ENCODE results near the gene PLPP1. TPM values are rescaled to one million over a fixed set of nuclear protein-coding genes. Genes with fewer than 3 reads are reported as not detected.

The PLPP1 gene
- total and polyA plus RNA-seq, 2 experiments from 2014 or later: 39.1 to 97.1 TPM

- DNase-seq (ENCODE audit: low spot score): peak; percentile 25
- H3K79me2 ChIP-seq (replicated peaks; ENCODE audit: insufficient read depth): peaks cover 84% of the 10 kb centered on the region
- H3F3A ChIP-seq (replicated peaks; ENCODE audit: low read depth): 0 out of 2 replicates have a peak, but pooled peaks cover 3% of the 10 kb centered on the region
- H3K27ac Mint-ChIP-seq: no peak overlapping the region
- peaks cover 7% of the 10 kb centered on the region for H3K27me3 Mint-ChIP-seq (ENCODE audit: insufficient read depth, low read depth, poor library complexity)
- no peak overlapping the region for H3K4me3 Mint-ChIP-seq
- peaks cover 2% of the 10 kb centered on the region; the same call in 2 of the 3 replicates for H3K36me3 Mint-ChIP-seq (ENCODE audit: low read depth)
- peaks cover 40% of the 10 kb centered on the region for H4K20me1 ChIP-seq (replicated peaks; ENCODE audit: insufficient read depth)
- TF ChIP-seq POLR2AphosphoS5 (IDR thresholded peaks at IDR 0.05; ENCODE audit: low read depth) (no peak), JUNB (IDR thresholded peaks at IDR 0.05; ENCODE audit: unreplicated experiment) (no peak), EZH2 (IDR thresholded peaks at IDR 0.05; ENCODE audit: low read depth, unreplicated experiment) (no peak), CTCF (conservative IDR thresholded peaks at IDR 0.05; ENCODE audit: low read depth in 2 of 2) (no peak), CREB1 (CRISPR knock-in tag; IDR thresholded peaks at IDR 0.05; ENCODE audit: low read depth) (no peak), ZNF462 (CRISPR knock-in tag; IDR thresholded peaks at IDR 0.05) (no peak), ETS1 (IDR thresholded peaks at IDR 0.05) (no peak), STAT1 (IDR thresholded peaks at IDR 0.05; ENCODE audit: unreplicated experiment) (no peak), ZNF114 (CRISPR knock-in tag; IDR thresholded peaks at IDR 0.05) (no peak), NANOG (IDR thresholded peaks at IDR 0.05; ENCODE audit: borderline replicate concordance) (no peak), REST (IDR thresholded peaks at IDR 0.05; ENCODE audit: unreplicated experiment) (no peak)
- no peaks in the 10 kb centered on the region for H3K36me3 ChIP-seq (ENCODE audit: insufficient read depth)
- H3K4me2 ChIP-seq: peak overlapping the region; percentile 33; the same call in 1 of the 2 replicates
- H3K4me1 ChIP-seq (ENCODE audit: insufficient read depth): peaks cover 46% of the 10 kb centered on the region
- H2AFZ ChIP-seq: no peak overlapping the region
- H3K27me3 ChIP-seq (ENCODE audit: insufficient read depth): no peaks in the 10 kb centered on the region
- no peak overlapping the region for H3K4me3 ChIP-seq
- no peaks in the 10 kb centered on the region for H3K9me2 ChIP-seq (ENCODE audit: insufficient read depth)
- peaks cover 42% of the 10 kb centered on the region for H3K4me1 Mint-ChIP-seq
- no peak overlapping the region for H3K27ac ChIP-seq (ENCODE audit: low read depth)
- no peak for ATAC-seq
- H3K9me3 Mint-ChIP-seq: no peaks in the 10 kb centered on the region
These were observed 4.1 kb downstream of the PLPP1 start for GRCh38 chr5:55530669-55531068.
